Lower leg skin (tissue), 4 donors: Measurements from ENCODE around the gene ESYT2. TPM values are rescaled to one million over a fixed set of nuclear protein-coding genes. Genes with fewer than 3 reads are reported as not detected.
"Not testable (repeated sequence)": the region's sequence is repeated elsewhere in the genome, so short reads cannot be mapped to it uniquely, and the experiment has no call there.

Experiments used
- DNase-seq, 2 donors: peaks; one replicate each; pipeline ENCODE4 v3.0.0-alpha.2; 2019; ENCODE audit warnings: low spot score in 2 of 2
- H3K4me3 ChIP-seq: fragments of 200-600 bp; sonication (generic); 2 replicates; pipeline ENCODE4 v1.5.1; 2017; ENCODE audit warnings: mild to moderate bottlenecking, low read depth; ENCODE audit not compliant: poor library complexity, severe bottlenecking
- CTCF ChIP-seq, 3 donors: fragments of 450-650 bp; IDR thresholded peaks; one replicate each; pipeline ENCODE4 v1.5.1; 2016; ENCODE audit warnings: antibody characterized with exemption in 3 of 3, mild to moderate bottlenecking in 3 of 3, moderate library complexity in 2 of 3
- POLR2A ChIP-seq, 2 donors: fragments of 450-650 bp; IDR thresholded peaks; one replicate each; pipeline ENCODE4 v1.6.1; 2016 to 2017; ENCODE audit warnings: antibody characterized with exemption in 2 of 2, mild to moderate bottlenecking in 1 of 2, moderate library complexity in 1 of 2
- WGBS, 2 donors: methylation state at CpG; one replicate each; pipeline ENCODE4 v1.1.5; 2018; 5-methylcytosine and 5-hydroxymethylcytosine counted together
- intact Hi-C: fragments of 100-400 bp; cut with DNase I; formaldehyde crosslinking; loops from one replicate; pipeline ENCODE4 v1.15.0; 2023; ENCODE audit warnings: low total_unique reads
- total RNA-seq, 4 donors: library from RNA; depleted of rRNA; stranded (reverse); fragments of >200 nt; gene quantifications; one replicate each; pipeline ENCODE4 v1.1.0, GENCODE V29; 2016

ESYT2 gene, protein sequence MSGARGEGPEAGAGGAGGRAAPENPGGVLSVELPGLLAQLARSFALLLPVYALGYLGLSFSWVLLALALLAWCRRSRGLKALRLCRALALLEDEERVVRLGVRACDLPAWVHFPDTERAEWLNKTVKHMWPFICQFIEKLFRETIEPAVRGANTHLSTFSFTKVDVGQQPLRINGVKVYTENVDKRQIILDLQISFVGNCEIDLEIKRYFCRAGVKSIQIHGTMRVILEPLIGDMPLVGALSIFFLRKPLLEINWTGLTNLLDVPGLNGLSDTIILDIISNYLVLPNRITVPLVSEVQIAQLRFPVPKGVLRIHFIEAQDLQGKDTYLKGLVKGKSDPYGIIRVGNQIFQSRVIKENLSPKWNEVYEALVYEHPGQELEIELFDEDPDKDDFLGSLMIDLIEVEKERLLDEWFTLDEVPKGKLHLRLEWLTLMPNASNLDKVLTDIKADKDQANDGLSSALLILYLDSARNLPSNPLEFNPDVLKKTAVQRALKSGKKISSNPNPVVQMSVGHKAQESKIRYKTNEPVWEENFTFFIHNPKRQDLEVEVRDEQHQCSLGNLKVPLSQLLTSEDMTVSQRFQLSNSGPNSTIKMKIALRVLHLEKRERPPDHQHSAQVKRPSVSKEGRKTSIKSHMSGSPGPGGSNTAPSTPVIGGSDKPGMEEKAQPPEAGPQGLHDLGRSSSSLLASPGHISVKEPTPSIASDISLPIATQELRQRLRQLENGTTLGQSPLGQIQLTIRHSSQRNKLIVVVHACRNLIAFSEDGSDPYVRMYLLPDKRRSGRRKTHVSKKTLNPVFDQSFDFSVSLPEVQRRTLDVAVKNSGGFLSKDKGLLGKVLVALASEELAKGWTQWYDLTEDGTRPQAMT
- 100 to 1,000 TPM in 1 of 4 donors, 10 to 100 TPM in 3; 75.5 to 101 (median 78.0) TPM for total RNA-seq

GRCh38 chr7:158829342-158830210 lies at the start of gene ESYT2:
Gene ESYT2 (minus strand): TSS chr7:158829509. CDS start chr7:158829418, 91 bp downstream.
- peak; percentile 98 to 100 for DNase-seq
- intact Hi-C loops: no loop called here
- peak in 1 of 2 donors; percentile 91 for TF ChIP-seq POLR2A (IDR thresholded peaks at IDR 0.05)
- peak in 1 of 3 donors; percentile 18 for TF ChIP-seq CTCF (IDR thresholded peaks at IDR 0.05)
- 1% methylated on average over 26 to 61 of the region's 120 CpGs for WGBS, 2 donors
- peak within 1 kb of the TSS; percentile 90 for H3K4me3 ChIP-seq

GRCh38 chr7:158878151-158879079 lies 49.1 kb upstream of the ESYT2 start:
- WGBS, 2 donors: 89 to 90% methylated on average over 41 of the region's 41 CpGs
- intact Hi-C loops, H3K4me3 ChIP-seq, DNase-seq: not testable (repeated sequence)

GRCh38 chr7:158876984-158877383 lies 47.7 kb upstream of the ESYT2 start:
- TF ChIP-seq CTCF (IDR thresholded peaks at IDR 0.05): no peak
- TF ChIP-seq POLR2A (IDR thresholded peaks at IDR 0.05): no peak
- H3K4me3 ChIP-seq: no peak overlapping the region
- DNase-seq: no peak
- 93 to 96% methylated on average over 23 of the region's 23 CpGs for WGBS, 2 donors
- intact Hi-C loops: no loop called here

DNA sequence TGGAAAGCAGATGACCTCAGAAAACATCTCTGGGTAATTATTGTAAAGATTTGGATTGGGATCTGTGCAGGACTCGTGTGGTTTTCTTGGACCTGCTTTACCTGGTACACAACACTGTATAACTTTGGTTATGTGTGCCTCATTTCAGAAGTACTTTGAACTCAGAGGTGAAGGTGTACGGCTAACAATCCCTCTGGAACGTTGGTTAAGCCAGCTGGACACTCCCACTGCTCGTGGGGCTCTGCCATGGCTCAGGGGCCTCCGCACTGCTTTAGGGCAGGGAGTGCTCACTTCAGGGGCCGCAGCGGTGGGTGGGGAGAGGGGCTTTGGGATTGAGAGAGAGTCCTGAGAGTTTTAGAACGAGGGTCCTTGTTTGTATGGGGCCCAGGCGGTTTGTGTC lies 40.6 kb upstream of the ESYT2 start:
- DNase-seq: no peak
- no peak overlapping the region for H3K4me3 ChIP-seq
- WGBS, 2 donors: 92 to 93% methylated on average over 9 of the region's 9 CpGs
- TF ChIP-seq POLR2A (IDR thresholded peaks at IDR 0.05): no peak
- TF ChIP-seq CTCF (IDR thresholded peaks at IDR 0.05): no peak
- intact Hi-C loops: no loop called here

- intact Hi-C loops: no loop called here
- no peak overlapping the region for H3K4me3 ChIP-seq
- DNase-seq: peak in 1 of 2 donors; percentile 79
- 78 to 100% methylated on average over 1 to 4 of the region's 7 CpGs for WGBS, 2 donors
- no peak for TF ChIP-seq CTCF (IDR thresholded peaks at IDR 0.05)
- no peak for TF ChIP-seq POLR2A (IDR thresholded peaks at IDR 0.05)
Measured at GRCh38 chr7:158868764-158869410, 39.6 kb upstream of the ESYT2 start.
